ENCODE data around the gene ALDH2.
"Not testable (repeated sequence)": the region's sequence is repeated elsewhere in the genome, so short reads cannot be mapped to it uniquely, and the experiment has no call there.

The ALDH2 gene

DNA sequence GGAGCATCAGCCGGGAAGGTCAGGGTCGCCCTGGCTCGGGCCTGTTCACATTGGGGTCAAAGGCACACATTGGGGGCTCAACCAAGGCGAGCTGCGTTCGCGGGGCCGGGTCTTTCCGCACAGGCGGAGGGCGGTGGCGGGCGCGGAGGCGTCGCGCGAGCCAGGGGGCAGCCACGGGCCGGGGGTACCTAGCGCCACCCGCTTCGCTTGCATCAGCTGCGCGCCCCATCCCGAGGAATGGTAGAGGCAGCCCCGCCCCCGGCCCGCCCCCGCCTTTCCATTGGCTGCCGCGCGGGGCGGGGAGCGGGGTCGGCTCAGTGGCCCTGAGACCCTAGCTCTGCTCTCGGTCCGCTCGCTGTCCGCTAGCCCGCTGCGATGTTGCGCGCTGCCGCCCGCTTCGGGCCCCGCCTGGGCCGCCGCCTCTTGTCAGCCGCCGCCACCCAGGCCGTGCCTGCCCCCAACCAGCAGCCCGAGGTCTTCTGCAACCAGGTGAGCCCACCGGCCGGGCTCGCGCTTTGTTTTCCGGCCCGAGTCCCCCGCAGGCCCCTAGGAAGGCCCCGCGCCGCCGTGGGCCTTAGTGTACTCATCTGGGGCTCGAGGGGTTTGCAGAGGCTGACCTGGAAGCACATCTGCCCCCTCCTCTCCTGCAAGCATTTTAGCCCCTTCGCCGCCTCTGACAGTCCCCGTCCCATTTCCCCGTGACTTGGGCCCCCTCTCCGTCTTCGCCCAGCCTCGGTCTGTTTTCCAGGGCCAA lies at the start of gene ALDH2:
Gene ALDH2, plus strand, starts transcription at position 326 of the 754 bp plus-strand sequence. Its CDS starts 50 bp downstream, at position 376.
- DNase-seq, result no peak

DNA sequence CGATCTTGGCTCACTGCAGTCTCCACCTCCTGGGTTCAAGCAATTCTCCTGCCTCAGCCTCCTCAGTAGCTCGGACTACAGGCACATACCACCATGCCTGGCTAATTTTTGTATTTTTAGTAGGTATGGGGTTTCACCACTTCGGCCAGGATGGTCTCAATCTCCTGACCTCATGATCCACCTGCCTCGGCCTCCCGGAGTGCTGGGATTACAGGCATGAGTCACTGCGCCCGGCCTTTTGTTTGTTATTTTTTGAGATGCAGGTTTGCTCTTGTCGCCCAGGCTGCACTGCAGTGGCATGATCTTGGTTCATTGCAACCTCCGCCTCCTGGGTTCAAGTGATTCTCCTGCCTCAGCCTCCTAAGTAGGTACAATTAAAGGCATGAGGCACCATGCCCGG lies 47.4 kb upstream of the ALDH2 start:
- not testable (repeated sequence) for DNase-seq

DNA sequence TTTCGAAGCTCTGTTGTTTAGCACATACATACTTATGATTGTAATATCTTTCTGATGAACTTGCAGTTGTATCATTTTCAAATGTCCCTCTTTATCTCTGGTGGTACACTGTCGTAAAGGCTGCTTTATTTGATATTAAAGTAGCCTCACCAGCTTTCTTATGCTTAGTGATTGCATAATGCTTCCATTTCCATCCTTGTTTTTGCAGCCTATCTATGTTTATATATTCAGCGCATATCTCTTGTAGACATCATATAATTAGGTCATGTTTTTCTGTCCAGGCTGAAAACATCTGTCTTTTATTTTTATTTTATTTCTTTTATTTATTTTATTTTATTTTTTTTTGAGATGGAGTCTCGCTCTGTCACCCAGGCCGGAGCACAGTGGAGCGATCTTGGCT lies 46.3 kb upstream of the ALDH2 start:
- no peak for DNase-seq

DNA sequence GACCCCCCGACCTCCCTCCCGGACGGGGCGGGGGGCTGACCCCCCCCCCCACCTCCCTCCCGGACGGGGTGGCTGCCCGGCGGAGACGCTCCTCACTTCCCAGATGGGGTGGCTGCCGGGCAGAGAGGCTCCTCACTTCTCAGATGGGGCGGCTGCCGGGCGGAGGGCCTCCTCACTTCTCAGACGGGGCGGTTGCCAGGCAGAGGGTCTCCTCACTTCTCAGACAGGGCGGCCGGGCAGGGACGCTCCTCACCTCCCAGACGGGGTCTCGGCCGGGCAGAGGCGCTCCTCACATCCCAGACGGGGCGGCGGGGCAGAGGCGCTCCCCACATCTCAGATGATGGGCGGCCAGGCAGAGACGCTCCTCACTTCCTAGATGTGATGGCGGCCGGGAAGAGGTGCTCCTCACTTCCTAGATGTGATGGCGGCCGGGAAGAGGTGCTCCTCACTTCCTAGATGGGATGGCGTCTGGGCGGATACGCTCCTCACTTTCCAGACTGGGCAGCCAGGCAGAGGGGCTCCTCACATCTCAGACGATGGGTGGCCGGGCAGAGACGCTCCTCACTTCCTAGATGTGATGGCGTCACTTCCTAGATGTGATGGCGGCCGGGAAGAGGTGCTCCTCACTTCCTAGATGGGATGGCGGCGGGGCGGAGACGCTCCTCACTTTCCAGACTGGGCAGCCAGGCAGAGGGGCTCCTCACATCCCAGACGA lies 42.9 kb upstream of the ALDH2 start:
- not testable (repeated sequence) for DNase-seq

DNA sequence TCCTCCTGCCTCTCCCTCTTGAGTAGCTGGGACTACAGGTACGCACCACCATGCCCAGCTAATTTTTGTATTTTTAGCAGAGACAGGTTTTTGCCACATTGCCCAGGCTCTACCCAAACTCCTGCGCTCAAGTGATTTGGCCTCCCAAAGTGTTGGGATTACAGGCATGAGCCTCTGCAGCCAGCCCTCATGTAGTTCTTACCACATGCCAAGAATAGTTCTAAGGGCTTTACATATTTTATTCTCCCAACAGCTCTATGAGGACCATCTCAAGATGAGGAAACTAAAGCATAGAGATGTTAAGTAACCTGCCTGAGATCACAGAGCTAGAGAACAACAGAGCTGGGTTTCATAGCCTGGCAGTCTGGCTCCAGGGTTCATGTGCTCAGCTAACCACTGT lies 37.9 kb upstream of the ALDH2 start:
- no peak for DNase-seq

DNA sequence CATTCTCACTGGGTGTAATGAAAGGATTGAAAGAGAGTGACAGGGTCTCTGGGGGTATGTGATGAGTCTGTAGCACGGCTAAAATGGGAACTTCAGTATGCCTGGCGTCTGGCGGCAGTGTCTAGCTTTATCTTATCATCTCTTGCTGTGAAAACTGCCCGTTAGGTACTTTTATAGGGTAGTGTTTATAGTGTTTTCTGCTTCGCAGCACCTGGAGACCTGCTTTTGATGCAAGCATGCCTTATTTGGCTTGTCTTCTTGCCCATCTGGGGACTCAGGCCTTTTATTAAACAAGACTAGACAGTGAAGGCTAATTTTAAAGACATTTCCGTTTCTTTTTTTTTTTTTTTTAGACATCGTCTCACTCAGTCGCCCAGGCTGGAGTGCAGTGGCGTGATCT lies 36.3 kb upstream of the ALDH2 start:
- DNase-seq, result no peak

DNA sequence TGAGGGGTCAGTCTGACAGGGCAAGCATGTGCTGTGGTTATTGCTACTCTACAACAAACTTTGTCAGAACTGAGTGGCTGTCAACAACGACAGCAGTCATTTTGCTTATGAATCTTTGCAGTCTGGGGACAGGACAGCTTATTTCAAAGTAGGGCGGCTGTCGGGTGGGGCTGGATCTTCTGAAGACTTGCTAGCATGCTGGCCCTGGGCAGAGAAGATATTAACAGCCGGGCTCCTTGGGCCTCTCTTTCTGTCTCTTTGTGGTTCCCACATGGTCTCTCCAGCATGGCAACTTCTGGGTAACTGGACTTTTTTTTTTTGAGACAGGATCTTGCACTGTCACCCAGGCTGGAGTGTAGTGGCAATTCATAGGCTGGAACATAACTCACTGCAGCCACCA lies 33.9 kb upstream of the ALDH2 start:
- no peak for DNase-seq

DNA sequence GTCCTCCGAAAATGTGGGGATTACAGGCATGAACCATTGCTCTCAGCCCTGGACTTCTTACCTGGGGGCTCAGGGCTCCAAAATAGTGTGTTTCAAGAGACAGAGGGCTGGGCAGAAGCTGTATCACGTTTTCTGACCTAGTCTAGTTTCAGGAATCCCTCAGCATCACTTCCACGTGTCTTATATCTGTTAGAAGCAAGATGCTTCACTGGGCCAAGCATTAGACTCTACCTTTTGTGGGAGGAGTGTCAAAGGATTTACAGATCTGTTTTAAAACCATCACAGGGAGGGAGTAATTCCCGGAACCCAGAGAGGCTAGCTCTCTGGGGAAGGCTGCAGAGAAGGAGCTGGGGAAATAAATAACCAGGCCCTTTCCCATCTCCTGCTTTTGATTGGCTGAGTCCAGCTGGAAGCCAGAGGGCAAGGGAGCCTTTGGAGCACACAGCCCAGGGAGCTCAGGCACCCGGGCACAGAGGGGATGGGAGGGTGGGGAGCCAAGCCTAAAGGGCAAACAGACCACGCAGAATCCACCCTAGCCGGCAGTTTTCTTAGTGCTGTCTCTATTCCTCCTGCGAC lies 33.3 kb upstream of the ALDH2 start:
- no peak for DNase-seq

DNA sequence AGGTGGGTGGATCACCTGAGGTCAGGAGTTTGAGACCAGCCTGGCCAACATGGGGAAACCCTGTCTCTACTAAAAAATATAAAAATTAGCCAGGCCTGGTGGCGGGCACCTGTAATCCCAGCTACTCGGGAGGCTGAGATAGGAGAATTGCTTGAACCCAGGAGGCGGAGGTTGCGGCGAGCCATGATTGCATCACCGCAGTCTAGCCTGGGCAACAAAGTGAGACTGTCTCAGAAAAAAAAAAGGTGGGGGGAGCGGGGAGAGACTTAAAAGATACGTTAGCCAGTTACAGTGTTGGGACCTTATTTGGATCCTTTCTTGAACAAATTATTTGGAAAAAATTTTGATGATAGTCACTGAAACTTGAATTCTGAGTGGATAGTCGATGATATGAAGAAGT lies 27.2 kb upstream of the ALDH2 start:
- DNase-seq, result not testable (repeated sequence)

DNA sequence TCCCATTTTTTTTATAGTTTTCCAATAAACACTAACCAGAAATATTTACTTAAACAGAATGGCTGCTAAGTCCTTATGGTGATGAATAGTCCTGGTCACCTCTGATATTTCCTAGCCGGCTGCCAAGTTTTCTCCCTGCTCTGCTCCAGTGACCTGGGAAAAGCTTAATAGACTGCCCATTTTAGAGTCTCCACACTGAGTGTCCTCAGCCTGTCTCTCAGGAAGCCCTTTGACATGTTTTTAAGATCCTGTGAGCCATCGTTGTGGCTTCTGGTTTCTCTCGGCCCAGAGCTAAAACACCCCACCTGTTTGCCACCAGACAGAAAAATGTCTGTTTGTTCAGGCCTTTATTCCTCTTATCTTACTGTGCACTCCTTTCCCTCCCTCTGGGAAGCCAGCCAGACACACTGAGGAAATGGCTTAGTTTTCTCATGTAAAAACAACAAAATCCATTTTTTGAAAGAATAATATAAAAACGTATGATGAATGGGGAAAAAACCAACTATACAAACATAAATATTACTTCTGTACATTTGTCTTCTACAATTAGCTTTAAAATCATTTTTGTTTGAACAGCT lies 25.4 kb upstream of the ALDH2 start:
- DNase-seq, result no peak

DNA sequence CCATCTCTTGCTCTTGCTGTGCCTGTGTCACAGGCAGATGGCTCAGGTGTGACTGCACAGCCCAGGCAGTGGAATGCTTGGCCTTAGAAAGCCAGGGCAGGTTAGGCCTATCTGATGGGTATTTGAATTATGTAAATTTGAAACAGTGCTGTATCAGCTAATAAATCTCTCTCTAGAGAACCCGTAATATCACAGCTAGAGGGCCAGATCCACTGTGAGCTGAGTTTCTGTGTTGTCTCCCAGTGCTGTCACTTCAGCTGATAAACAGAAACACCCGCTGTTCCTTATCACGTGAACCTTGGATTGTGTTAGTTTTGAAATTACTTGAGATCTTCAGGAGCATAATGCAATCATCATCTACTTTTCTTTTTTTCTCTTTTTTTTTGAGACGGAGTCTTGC lies 21.5 kb upstream of the ALDH2 start:
- DNase-seq, result no peak

DNA sequence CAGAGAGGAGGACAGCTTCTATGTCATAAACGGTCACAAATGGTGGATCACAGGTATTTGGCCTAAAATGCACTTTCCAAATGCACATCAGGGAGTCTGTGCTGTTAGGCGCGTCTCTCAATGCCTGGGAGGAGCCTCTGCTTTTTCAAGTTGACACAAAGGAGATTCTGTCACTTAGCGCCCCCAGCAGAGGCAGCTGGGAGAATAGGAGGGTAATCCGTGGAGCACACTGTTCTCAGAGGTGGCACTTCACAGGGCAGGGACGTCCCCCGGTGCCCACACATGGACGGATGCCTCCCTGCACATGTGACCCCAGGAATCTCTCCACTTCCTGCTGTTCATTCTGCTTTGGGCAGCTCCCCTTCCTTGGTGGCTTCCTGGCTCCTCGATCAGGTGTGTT lies 19.4 kb upstream of the ALDH2 start:
- no peak for DNase-seq

DNA sequence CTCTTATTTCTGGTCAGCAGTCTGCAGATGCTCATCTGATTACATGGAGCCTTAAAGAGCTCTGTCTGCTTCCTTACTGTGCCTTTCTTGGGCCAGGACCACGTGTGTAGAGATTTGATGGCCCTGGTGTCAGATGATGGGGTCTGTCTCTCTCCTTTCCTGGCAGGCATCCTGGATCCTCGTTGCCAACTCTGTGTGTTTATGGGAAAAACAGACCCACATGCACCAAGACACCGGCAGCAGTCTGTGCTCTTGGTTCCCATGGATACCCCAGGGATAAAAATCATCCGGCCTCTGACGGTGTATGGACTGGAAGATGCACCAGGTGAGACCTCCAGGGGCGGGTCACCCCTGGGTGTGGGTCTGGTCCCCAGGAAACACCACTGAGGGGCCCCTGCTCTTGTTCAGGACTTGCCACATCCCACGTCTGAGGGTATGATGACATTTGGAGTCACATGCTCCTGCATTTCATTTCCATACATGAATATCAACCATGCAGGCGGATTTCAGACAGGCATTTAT lies 18.5 kb upstream of the ALDH2 start:
- no peak for DNase-seq

DNA sequence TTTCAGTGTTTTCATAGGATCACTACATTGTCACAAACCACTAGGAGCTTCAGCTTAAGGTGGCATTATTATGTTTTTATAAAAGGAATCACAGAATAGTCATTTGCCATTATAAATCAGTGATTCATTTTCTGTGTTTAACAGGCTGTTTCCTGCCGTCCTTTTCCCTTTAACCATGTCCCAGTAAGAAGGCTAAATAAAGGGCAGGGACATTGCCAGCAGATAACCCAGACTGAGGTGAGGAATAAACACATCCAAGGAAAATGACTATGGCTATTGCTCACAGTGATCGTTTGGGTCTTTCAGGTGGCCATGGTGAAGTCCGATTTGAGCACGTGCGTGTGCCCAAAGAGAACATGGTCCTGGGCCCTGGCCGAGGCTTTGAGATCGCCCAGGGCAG lies 17.9 kb upstream of the ALDH2 start:
- no peak for DNase-seq

DNA sequence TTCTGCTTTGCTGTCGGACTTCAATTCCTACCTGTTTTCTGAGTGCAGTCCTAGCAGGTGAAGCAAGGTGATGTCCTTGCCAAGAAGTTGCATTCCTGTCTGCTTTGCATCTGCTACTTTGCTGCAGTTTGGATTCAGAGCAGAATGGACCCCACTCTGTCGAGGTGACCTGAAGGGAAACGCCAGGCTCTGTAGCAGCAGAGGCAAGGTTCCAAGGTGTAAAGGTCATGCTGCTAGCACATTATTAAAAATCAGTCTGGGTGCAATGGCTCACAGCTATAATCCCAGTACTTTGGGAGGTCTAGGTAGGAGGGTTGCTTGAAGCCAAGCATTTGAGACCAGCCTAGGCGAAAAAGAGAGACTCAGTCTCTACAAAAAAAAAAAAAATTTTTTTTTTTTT lies 17.3 kb upstream of the ALDH2 start:
- DNase-seq, result no peak

DNA sequence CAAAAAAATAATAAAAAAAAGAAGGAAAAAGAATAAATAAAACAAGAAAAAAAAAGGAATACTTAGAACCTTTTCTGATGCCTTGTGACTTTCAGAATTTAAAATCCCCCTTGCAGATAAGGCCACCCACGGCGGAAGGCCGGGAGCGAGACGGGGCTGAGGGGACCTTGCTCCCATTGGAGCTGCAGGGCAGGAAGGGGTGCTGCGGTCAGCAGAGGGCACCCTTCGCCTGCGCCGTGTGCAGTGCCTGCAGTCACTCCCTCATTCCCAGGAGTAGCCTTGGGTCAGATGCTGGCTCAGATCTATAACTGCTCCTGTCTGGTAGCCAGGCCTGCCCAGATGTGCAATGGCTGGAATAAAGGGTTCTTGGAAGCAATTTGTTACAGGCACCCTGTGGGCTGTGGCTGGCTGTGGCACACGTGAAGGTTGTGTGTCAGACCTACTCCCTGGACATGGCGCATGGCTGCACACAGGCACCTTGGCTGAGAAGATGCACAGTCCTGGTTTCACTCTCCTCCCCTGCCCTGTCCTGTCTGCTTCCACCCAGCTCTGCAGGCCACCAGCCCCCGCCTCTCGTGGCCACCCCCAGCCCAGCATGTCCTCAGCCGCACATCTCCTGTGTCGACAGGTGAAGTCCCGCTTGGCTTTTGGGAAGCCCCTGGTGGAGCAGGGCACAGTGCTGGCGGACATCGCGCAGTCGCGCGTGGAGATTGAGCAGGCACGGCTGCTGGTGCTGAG lies 13.4 kb upstream of the ALDH2 start:
- DNase-seq, result no peak

DNA sequence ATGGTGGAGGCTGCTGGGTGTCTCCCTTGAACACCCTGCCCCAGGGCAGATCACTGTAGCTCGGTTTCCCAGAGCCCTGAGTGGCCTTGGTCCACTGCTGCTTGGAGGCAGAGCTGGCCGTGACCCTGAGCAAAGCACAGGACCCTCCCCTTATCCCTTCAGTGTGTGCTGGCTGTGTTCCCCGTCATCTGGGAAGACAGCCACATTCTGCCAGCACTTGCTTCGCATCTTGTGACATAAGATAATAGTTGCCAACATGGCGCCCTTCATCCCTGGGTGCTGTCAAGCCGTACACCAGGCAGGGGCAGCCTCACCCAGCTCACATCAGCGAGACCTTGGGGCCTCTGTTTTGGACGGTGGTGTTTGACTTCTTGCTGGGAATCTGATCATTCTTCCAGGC lies 12.1 kb upstream of the ALDH2 start:
- no peak for DNase-seq

DNA sequence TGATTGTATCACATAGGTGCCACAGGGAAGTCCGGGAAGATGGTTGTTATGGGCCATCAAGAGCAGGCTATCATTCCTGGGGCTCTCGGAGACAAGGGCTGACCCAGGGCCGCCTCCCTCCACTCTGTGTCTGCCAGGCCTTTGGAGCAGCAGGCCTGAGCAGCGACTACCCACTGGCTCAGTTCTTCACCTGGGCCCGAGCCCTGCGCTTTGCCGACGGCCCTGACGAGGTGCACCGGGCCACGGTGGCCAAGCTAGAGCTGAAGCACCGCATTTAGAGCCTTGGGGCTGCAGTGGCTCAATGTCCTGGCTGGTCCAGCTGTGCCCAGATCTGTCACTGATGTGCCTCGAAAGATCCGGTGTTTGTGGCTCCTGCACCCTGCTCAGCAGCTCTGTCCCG lies 10.5 kb upstream of the ALDH2 start:
- no peak for DNase-seq

DNA sequence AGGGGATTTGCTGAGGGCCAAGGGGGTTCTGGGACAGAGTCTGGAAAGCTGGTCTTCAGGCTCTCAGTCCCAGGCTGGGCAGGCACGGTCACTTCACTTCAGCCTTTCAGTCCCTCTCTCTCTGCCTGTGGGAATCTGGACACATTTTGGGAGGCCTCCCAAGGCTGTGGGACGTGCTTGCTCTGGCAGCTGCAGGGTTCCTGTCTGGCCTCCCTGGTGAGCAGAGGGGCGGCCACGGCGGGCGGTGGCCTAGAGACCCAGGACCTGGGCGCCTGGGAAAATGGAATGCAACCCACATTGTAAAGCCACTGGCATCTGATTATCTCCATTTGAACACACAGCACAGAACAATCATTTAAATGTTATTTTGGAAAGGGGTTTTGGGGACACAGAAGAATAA lies 10.1 kb upstream of the ALDH2 start:
- DNase-seq, result no peak

DNA sequence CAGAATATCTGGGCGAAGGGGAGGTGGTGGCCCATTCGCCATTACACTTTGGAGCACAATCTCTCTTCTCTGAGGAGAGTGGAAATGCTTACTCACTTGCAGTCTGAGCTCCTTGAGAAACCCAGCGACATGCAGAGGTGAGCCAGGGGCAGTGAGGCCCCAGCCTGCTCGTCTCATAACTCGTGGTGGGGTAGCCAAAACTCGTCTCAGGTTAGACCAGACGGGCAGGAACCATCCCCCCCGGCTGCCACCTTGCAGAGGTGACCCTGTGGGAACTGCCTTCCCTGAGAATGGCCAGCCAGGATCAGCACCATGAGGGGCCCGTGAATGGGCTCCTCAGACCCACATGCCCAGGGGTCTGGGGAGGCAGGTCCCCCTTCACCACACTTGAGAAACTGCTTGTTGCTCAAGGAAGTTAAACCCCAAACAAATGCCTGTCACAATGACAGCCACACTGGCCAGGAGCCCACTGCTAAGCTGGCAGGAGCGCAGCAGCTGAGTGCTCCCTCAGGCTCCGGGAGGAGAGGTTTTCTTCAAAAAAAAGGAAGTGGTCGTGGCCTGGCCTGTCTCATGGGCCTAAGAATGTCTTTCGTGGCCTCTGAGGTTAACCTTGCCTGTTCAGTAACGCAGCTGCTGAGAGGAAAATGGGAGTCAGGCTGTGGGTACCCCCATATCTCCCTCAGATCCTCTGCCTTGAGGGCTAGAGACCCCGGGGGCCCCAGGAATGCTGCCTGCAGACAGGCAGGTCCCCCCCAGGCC lies 9.2 kb upstream of the ALDH2 start:
- no peak for DNase-seq

DNA sequence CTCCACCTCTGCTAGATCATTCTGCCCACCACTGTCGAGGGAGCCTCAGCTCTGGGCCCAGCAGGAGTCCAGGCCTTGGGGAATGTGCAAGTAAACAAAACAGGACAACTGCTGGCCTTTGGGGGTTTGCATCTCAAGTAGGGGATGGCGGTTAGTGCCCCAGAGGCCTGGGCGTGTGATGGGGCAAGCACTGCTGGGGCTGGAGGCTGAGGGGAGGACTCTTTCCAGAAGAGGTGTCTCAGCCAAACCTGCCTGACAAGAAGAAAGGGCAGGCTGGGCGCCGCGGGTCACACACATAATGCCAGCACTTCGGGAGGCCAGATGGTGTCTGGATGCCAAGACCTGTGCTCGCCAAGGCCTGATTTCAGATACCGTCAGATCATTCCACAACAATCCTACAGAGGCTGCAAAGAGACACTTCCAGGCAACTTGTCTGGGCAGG lies 8.6 kb upstream of the ALDH2 start:
- no peak for DNase-seq

DNA sequence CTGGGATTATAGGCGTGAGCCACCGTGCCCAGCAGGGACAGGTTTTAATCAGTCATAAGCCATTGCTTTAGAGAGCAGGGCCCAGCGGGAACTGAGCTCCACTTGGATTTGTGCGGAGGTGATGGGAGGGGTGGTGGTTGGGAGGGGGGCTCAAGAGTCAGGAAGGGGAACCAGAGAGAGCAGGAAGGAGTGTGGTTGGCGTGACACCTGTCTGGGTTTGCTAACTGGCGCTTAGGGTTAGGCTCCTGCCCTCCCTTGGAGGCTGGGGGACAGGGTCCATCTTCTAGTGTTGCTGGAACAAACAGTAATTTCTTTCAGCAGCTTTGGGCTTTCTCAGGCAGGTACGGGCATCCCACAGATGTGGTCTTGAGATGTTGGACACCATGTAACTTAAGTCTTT lies 7.5 kb upstream of the ALDH2 start:
- no peak for DNase-seq

Data from activated effector memory CD4-positive, alpha-beta T cell treated with Interleukin-2 at 50 U/mL for 16 hours (primary cell).